IMR-90 (cell line): ENCODE measurements around the gene GRAMD1B. TPM values are rescaled to one million over a fixed set of nuclear protein-coding genes. Genes with fewer than 3 reads are reported as not detected.

Experiments used
- ATAC-seq: fragments of 200-7000 bp; cut with Tn5 transposase; 2 replicates; pipeline ENCODE4 v1.9.1; 2020; ENCODE audit warnings: low read depth, mild to moderate bottlenecking, moderate library complexity
- BruUV-seq: library from RNA; stranded (reverse); fragments of 400-500 nt; replicated peaks from 2 replicates; lab custom pipeline; 2021; lab: Mats Ljungman, UMichigan
- CTCF ChIA-PET: fragments of 300-600 bp; formaldehyde crosslinking; extraction: SDS; loops from one replicate; lab custom pipeline; 2021; ENCODE audit warnings: antibody characterized with exemption; lab: Yijun Ruan, JAX
- POLR2A ChIA-PET: fragments of 300-600 bp; sonication (Branson Sonifier 250); formaldehyde crosslinking; loops from one replicate; lab custom pipeline; 2022; ENCODE audit warnings: antibody characterized with exemption; ENCODE audit not compliant: unreplicated experiment; lab: Charles Lee
- DNase-seq: peaks from one replicate; pipeline ENCODE4 v3.0.0; 2013
- H2AFZ ChIP-seq: replicated peaks from 2 replicates; pipeline ENCODE3; 2013; ENCODE audit warnings: low read length, mild to moderate bottlenecking; ENCODE audit not compliant: poor library complexity
- H2AK5ac ChIP-seq: 2 replicates; pipeline ENCODE4 v1.6.1; 2013; ENCODE audit warnings: low read depth, low read length, inconsistent platforms
- H2AK9ac ChIP-seq: replicated peaks from 2 replicates; pipeline ENCODE3; 2013; ENCODE audit warnings: mild to moderate bottlenecking, low read depth, low read length, moderate library complexity; ENCODE audit not compliant: poor library complexity
- H2BK120ac ChIP-seq: 2 replicates; pipeline ENCODE4 v1.6.1; 2013; ENCODE audit warnings: low read depth, low read length, inconsistent platforms
- H2BK15ac ChIP-seq: 3 replicates; pipeline ENCODE4 v1.6.1; 2013; ENCODE audit warnings: low read depth, low read length, inconsistent platforms
- H2BK20ac ChIP-seq: 2 replicates; pipeline ENCODE4 v1.6.1; 2013; ENCODE audit warnings: low read depth, mild to moderate bottlenecking, inconsistent platforms, low read length, moderate library complexity
- H2BK5ac ChIP-seq: 2 replicates; pipeline ENCODE4 v1.6.1; 2013; ENCODE audit warnings: mild to moderate bottlenecking, low read depth, low read length, inconsistent platforms; ENCODE audit not compliant: poor library complexity, severe bottlenecking
- H3K14ac ChIP-seq: replicated peaks from 2 replicates; pipeline ENCODE4 v1.6.1; 2013; ENCODE audit warnings: low read depth, low read length, inconsistent platforms
- H3K18ac ChIP-seq: 2 replicates; pipeline ENCODE4 v1.6.1; 2013; ENCODE audit warnings: low read depth, low read length, control low read depth
- H3K23ac ChIP-seq: 2 replicates; pipeline ENCODE4 v1.6.1; 2013; ENCODE audit warnings: low read depth, low read length, inconsistent platforms
- H3K27ac ChIP-seq: 2 replicates; pipeline ENCODE4 v1.5.1; 2013; ENCODE audit warnings: mild to moderate bottlenecking, control low read depth, low read length; ENCODE audit not compliant: insufficient read depth
- H3K27me3 ChIP-seq: 2 replicates; pipeline ENCODE4 v1.6.1; 2013; ENCODE audit warnings: low read length; ENCODE audit not compliant: control insufficient read depth, insufficient read depth
- H3K36me3 ChIP-seq: 2 replicates; pipeline ENCODE4 v1.6.1; 2013; ENCODE audit warnings: low read length, mixed read lengths; ENCODE audit not compliant: control insufficient read depth, insufficient read depth
- H3K4ac ChIP-seq: 2 replicates; pipeline ENCODE4 v1.6.1; 2013; ENCODE audit warnings: low read depth, low read length, inconsistent platforms
- H3K4me1 ChIP-seq: 2 replicates; pipeline ENCODE4 v1.6.1; 2013; ENCODE audit warnings: low read length, mixed read lengths; ENCODE audit not compliant: control insufficient read depth, insufficient read depth
- H3K4me2 ChIP-seq: 2 replicates; pipeline ENCODE4 v1.6.1; 2013; ENCODE audit warnings: low read depth, mild to moderate bottlenecking, control low read depth, low read length, moderate library complexity
- H3K4me3 ChIP-seq: 2 replicates; pipeline ENCODE4 v1.5.1; 2013; ENCODE audit warnings: low read depth, mild to moderate bottlenecking, control low read depth, low read length, moderate library complexity; ENCODE audit not compliant: insufficient read depth
- H3K56ac ChIP-seq: 2 replicates; pipeline ENCODE4 v1.6.1; 2013; ENCODE audit warnings: low read length, inconsistent platforms; ENCODE audit not compliant: insufficient read depth; ENCODE audit errors: extremely low read depth
- H3K79me1 ChIP-seq, 2 experiments: 2 replicates each; pipeline ENCODE4 v1.6.1; 2013; ENCODE audit warnings: low read length in 2 of 2, inconsistent platforms in 1 of 2, low read depth in 1 of 2
- H3K9ac ChIP-seq: 2 replicates; pipeline ENCODE4 v1.6.1; 2013; ENCODE audit warnings: low read depth, low read length, control low read depth
- H3K9me1 ChIP-seq: 2 replicates; pipeline ENCODE4 v1.6.1; 2013; ENCODE audit warnings: low read length, inconsistent platforms; ENCODE audit not compliant: insufficient read depth
- H3K9me3 ChIP-seq: 2 replicates; pipeline ENCODE4 v1.6.1; 2013; ENCODE audit warnings: low read length; ENCODE audit not compliant: control insufficient read depth, insufficient read depth
- H4K20me1 ChIP-seq: 2 replicates; pipeline ENCODE4 v1.6.1; 2013; ENCODE audit warnings: low read length, inconsistent platforms; ENCODE audit not compliant: insufficient read depth
- H4K5ac ChIP-seq: 2 replicates; pipeline ENCODE4 v1.6.1; 2013; ENCODE audit warnings: mild to moderate bottlenecking, low read depth, low read length, control low read depth
- H4K8ac ChIP-seq, 2 experiments: 2 replicates each; pipeline ENCODE4 v1.6.1; 2013; ENCODE audit warnings: low read depth in 2 of 2, low read length in 2 of 2, control low read depth in 1 of 2, inconsistent platforms in 1 of 2
- H4K91ac ChIP-seq: 2 replicates; pipeline ENCODE4 v1.6.1; 2013; ENCODE audit warnings: low read depth, low read length, inconsistent platforms; ENCODE audit not compliant: insufficient read depth
- BHLHE40 ChIP-seq: fragments of 150-350 bp; IDR thresholded peaks from 2 replicates; pipeline ENCODE4 v1.6.1; 2016; ENCODE audit warnings: mild to moderate bottlenecking, low read depth, low read length
- CEBPB ChIP-seq: IDR thresholded peaks from 2 replicates; pipeline ENCODE4 v1.6.1; 2012; ENCODE audit warnings: low read depth, low read length, improper control_type of control experiment
- CHD1 ChIP-seq: IDR thresholded peaks from 2 replicates; pipeline ENCODE4 v1.6.1; 2012; ENCODE audit warnings: low read depth, low read length, improper control_type of control experiment
- MAFK ChIP-seq: IDR thresholded peaks from 2 replicates; pipeline ENCODE4 v1.6.1; 2012; ENCODE audit warnings: low read depth, low read length, improper control_type of control experiment
- WGBS, 2 experiments: methylation state at CpG; one replicate each; pipeline versions ENCODE4 v1.1.5 to v1.1.7; 2013; ENCODE audit warnings: missing lambda C conversion rate in 2 of 2; ENCODE audit not compliant: insufficient read length in 1 of 2; ENCODE audit errors: extremely low coverage in 2 of 2; 5-methylcytosine and 5-hydroxymethylcytosine counted together
- dilution Hi-C: fragments of 300-500 bp; cut with HindIII; formaldehyde crosslinking; loops from one replicate; pipeline ENCODE4 v1.14.3; 2018; ENCODE audit warnings: low sequenced_read_pairs; ENCODE audit not compliant: unreplicated experiment
- in situ Hi-C: fragments of 300-500 bp; cut with MboI; formaldehyde crosslinking; loops from 3 replicates; pipeline ENCODE4 v1.14.3; 2019; ENCODE audit warnings: low sequenced_read_pairs, inconsistent platforms, mixed read lengths
- intact Hi-C: fragments of 100-400 bp; cut with micrococcal nuclease; formaldehyde crosslinking; loops from 2 replicates; pipeline ENCODE4 v1.10.0; 2022
- polyA plus RNA-seq, 3 experiments: library from polyadenylated mRNA; depleted of rRNA; stranded (reverse); fragments of >200 nt; gene quantifications; 2 replicates each; pipeline ENCODE4 v1.2.3, GENCODE V29; 2012; ENCODE audit warnings: low replicate concordance in 1 of 3
- total RNA-seq: library from RNA; depleted of rRNA; stranded (reverse); fragments of >200 nt; gene quantifications from 2 replicates; pipeline ENCODE4 v1.2.3, GENCODE V29; 2012
- TF ChIP-seq, protein P1 (sequence below): fragments of 150-350 bp; IDR thresholded peaks from 2 replicates; pipeline ENCODE4 v1.6.1; 2016; ENCODE audit warnings: low read depth, mild to moderate bottlenecking, low read length, moderate library complexity, borderline replicate concordance
- TF ChIP-seq, protein P2 (sequence below): conservative IDR thresholded peaks from 2 replicates; pipeline ENCODE4 v1.5.1; 2012; ENCODE audit warnings: mild to moderate bottlenecking, low read depth, low read length, improper control_type of control experiment

The GRAMD1B gene
- total and polyA plus RNA-seq, 2 of the 4 experiments (the other 2 are of a cell fraction) = 7.1 to 7.2 TPM

DNA sequence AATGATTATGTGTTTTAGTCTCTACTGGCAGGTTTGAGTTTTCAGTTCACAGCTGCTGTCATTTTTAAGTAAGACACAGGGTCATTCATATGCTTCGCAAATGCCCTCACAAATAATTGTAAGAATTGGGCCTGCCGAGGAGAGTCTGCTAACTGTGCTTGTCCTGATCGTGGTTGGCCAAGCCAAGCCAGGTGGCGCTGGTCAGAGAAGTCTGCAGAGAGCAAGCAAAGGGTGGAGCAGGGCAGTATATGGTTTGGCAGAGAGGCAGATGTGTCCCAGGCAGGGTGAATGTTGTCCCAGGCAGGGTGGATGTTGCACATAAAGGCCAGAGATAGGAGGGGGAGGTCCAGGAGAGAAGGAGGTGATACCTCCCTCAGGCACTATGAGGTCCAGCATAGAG lies 171.7 kb downstream of the GRAMD1B start:
- H3K4me3 ChIP-seq = no peak overlapping the region
- WGBS, 2 experiments = 100% methylated on average over 1 of the region's 4 CpGs; no CpG with 5 or more reads in 1 of the 2 experiments
- TF ChIP-seq CEBPB (no peak), MAFK (no peak), CHD1 (no peak), BHLHE40 (no peak)
- TF ChIP-seq, protein P1, sequence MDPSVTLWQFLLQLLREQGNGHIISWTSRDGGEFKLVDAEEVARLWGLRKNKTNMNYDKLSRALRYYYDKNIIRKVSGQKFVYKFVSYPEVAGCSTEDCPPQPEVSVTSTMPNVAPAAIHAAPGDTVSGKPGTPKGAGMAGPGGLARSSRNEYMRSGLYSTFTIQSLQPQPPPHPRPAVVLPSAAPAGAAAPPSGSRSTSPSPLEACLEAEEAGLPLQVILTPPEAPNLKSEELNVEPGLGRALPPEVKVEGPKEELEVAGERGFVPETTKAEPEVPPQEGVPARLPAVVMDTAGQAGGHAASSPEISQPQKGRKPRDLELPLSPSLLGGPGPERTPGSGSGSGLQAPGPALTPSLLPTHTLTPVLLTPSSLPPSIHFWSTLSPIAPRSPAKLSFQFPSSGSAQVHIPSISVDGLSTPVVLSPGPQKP = no peak
- TF ChIP-seq, protein P2, sequence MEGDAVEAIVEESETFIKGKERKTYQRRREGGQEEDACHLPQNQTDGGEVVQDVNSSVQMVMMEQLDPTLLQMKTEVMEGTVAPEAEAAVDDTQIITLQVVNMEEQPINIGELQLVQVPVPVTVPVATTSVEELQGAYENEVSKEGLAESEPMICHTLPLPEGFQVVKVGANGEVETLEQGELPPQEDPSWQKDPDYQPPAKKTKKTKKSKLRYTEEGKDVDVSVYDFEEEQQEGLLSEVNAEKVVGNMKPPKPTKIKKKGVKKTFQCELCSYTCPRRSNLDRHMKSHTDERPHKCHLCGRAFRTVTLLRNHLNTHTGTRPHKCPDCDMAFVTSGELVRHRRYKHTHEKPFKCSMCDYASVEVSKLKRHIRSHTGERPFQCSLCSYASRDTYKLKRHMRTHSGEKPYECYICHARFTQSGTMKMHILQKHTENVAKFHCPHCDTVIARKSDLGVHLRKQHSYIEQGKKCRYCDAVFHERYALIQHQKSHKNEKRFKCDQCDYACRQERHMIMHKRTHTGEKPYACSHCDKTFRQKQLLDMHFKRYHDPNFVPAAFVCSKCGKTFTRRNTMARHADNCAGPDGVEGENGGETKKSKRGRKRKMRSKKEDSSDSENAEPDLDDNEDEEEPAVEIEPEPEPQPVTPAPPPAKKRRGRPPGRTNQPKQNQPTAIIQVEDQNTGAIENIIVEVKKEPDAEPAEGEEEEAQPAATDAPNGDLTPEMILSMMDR = no peak
- H3K27me3 ChIP-seq = no peaks in the 10 kb centered on the region
- no peaks in the 10 kb centered on the region for H3K79me1 ChIP-seq
- no peak overlapping the region for H2AFZ ChIP-seq
- H2AK5ac ChIP-seq = no peak overlapping the region
- no peak overlapping the region for H2BK15ac ChIP-seq
- H4K91ac ChIP-seq = no peak overlapping the region
- no peak overlapping the region for H4K5ac ChIP-seq
- no peak overlapping the region for H3K56ac ChIP-seq
- POLR2A ChIA-PET = no interaction called here
- CTCF ChIA-PET = no interaction called here
- H3K36me3 ChIP-seq = peaks cover 7% of the 10 kb centered on the region
- dilution Hi-C loops (no loop called here), in situ Hi-C loops (no loop called here), intact Hi-C loops (loop anchor here (1.0 kb wide), 1 partner anchor 15 kb away; no protein-coding TSS in a partner anchor)
- no peak overlapping the region for H3K23ac ChIP-seq
- H2BK120ac ChIP-seq = no peak overlapping the region
- DNase-seq = no peak
- peaks cover 8% of the 10 kb centered on the region for H3K4me1 ChIP-seq
- no peak overlapping the region for H2BK5ac ChIP-seq
- peaks cover 15% of the 10 kb centered on the region for H3K9me1 ChIP-seq
- H4K20me1 ChIP-seq = no peaks in the 10 kb centered on the region
- BruUV-seq = no TSS peak
- H4K8ac ChIP-seq = no peak overlapping the region
- 0 out of 2 replicates have a peak overlapping the region, but pooled peaks have one; percentile 6 for H3K14ac ChIP-seq
- H3K27ac ChIP-seq = no peak overlapping the region
- H3K4ac ChIP-seq = no peak overlapping the region
- peak overlapping the region; percentile 44 for H2AK9ac ChIP-seq
- no peak overlapping the region for H2BK20ac ChIP-seq
- no peak overlapping the region for H3K18ac ChIP-seq
- no peak overlapping the region for H3K9ac ChIP-seq
- no peak overlapping the region for H3K4me2 ChIP-seq
- ATAC-seq = no peak; the same call in 1 of the 2 replicates
- H3K9me3 ChIP-seq = no peaks in the 10 kb centered on the region
